GM12874 (cell line): Measurements from ENCODE around the gene SBNO1.

Experiments
- CTCF ChIP-seq: IDR thresholded peaks from 2 replicates; pipeline ENCODE4 v1.5.1; 2011; ENCODE audit warnings: low read depth, mild to moderate bottlenecking, control low read depth, low read length, moderate library complexity; ENCODE audit not compliant: insufficient read depth

SBNO1 gene

GRCh38 chr12:123278101-123278627, 86.5 kb downstream of the SBNO1 start:
- no peak for TF ChIP-seq CTCF

- TF ChIP-seq CTCF: no peak
Observed at GRCh38 chr12:123273166-123273565, 91.5 kb downstream of the SBNO1 start.

- peak; percentile 74 for TF ChIP-seq CTCF
Observed at GRCh38 chr12:123271001-123271668, 93.5 kb downstream of the SBNO1 start.

GRCh38 chr12:123270214-123271000, 94.2 kb downstream of the SBNO1 start:
- TF ChIP-seq CTCF: no peak

- no peak for TF ChIP-seq CTCF
Observed at GRCh38 chr12:123269896-123270213, 94.8 kb downstream of the SBNO1 start.

GRCh38 chr12:123269395-123269892, 95.2 kb downstream of the SBNO1 start:
- TF ChIP-seq CTCF: 0 out of 2 replicates have a peak, but pooled peaks have one; percentile 21

GRCh38 chr12:123268850-123269249, 95.8 kb downstream of the SBNO1 start:
- no peak for TF ChIP-seq CTCF
